ENCODE results near the gene MARCOL.

MARCOL gene

DNA sequence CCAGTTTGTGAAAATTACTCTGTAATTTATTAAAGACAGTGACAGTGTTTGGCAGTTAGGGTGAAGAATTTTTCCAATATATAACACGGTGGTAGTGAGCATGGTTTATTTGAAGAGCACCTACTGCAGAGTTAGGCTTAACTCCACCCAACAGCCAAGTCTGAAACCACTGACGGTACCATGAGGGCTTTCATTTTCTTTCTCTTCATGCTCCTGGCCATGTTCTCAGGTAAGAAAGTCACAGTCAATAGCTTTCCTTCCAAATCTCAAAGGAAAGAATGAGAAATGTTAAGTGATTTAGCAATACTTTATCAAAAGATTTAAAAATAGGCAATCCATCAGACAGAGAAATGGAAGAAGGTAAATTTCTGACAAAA lies at the start of gene MARCOL:
Gene MARCOL, plus strand, starts transcription at position 108 of the 377 bp plus-strand sequence. Its CDS starts 73 bp downstream, at position 181.
- TF ChIP-seq CTCF (IDR thresholded peaks at IDR 0.05), result no peak

- TF ChIP-seq CTCF (IDR thresholded peaks at IDR 0.05), result no peak
Observed at GRCh38 chr5:148191010-148191409, 47.3 kb upstream of the MARCOL start.

DNA sequence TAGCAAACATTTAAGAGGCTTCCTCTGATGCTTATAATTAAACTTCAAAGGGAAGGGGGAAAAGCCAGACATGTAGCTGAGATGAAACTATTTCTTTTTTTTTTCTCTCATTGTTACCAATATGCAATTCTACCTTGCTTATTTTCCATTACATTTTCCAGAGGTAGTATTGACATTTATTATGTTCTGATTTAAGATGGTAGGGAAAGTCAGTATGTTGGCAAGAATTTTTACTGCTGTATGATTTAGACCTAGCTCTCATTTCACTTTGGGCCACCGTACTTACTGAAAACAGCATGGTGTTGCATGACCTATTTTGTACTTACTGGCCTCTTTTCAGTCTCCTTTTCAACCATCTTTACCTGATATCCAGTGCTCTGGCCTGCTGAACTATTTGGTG lies 45.1 kb upstream of the MARCOL start:
- TF ChIP-seq CTCF (IDR thresholded peaks at IDR 0.05), result no peak

GRCh38 chr5:148201151-148201550 lies 37.2 kb upstream of the MARCOL start:
- no peak for TF ChIP-seq CTCF (IDR thresholded peaks at IDR 0.05)

DNA sequence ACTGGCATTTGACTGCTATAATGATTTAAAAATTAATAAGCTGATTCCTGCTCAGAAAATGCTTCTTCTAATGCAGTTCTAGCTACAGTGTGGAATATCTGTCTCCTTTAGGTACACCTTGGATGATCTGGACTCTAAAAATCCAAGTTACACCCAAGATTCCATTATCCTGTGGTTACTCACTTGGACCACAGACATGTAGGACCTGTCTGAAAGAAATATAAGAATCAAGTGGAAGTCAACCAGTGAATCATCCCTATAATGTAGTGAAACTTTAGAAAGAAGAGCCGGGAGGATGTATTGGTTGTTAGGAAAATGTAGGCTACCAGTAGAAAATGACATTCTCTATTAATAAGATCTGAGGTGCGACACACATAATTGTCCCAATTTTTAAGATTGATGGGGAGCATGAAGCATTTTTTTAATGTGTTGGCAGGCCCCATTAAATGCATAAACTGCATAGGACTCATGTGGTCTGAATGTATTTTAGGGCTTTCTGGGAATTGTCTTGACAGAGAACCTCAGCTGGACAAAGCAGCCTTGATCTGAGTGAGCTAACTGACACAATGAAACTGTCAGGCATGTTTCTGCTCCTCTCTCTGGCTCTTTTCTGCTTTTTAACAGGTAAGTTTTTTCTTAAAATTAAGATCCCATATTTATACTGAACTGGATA lies 35.7 kb upstream of the MARCOL start, which contains the start of gene SPINK6:
Gene SPINK6, plus strand, starts transcription at position 512 of the 673 bp plus-strand sequence. Its CDS starts 55 bp downstream, at position 567.
- TF ChIP-seq CTCF (IDR thresholded peaks at IDR 0.05), result no peak

DNA sequence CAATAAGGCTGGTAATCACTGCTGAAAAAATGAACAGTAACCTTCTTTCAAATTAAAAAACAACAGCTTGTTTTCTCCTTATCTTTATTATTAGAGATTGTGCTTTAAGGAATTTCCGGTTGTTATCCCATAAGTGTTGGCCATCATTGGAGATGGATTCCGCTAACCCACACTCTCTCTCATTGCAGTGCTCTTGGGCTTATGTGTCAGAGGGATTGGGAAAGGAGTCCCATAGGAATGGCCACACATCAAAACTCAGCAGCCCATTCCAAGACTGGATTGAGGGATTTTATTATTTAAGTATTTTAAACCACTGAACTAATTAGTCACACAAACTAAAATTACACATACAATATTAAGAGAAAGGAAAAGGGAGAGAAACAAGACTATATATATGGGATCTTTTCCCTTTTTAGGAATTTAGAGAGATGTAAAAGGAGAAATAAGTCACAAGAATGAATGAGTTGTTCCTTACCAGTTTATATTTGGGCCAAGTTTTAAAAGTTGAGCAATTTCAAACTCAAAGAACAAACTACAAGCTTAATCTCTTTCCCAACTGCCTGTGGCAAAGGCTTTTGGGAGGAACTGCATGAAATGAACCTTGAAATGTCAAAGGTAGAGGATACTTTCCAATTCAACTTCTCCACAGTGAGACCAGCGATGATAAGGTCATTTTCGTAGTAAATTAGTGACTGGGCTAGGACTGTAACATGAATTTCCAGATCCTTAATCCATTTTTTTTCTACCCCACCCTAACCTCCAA lies 33.1 kb upstream of the MARCOL start:
- no peak for TF ChIP-seq CTCF (IDR thresholded peaks at IDR 0.05)

DNA sequence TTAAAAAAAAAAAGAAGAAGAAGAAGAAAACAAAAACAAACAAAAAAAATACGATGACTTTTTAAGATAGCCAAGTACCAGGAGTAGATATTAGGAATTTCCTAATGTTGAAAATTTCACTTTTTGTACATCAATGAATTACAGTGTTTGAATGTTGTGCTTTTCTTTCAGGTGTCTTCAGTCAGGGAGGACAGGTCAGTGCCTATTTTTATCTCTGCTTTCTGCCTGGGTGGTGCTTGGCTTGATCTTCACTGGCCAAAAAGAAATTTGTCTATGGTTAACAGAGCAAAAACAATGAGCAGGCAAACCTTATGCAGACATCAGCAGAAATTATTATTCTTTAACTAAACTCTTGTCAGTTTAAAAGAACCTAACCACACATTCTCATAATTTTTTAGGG lies 32.5 kb upstream of the MARCOL start:
- no peak for TF ChIP-seq CTCF (IDR thresholded peaks at IDR 0.05)

All from LNCAP (cell line).